SK-N-SH (cell line): Measurements from ENCODE around the gene PLXNA4.

Experiments used
- EP300 ChIP-seq, 2 experiments: IDR thresholded peaks; 2 replicates each; pipeline versions ENCODE4 v1.4.0 to v1.6.1; 2012; ENCODE audit warnings: borderline replicate concordance in 1 of 2, low read depth in 1 of 2, low read length in 1 of 2
- EZH2phosphoT487 ChIP-seq: fragments of 200-600 bp; sonication (generic); IDR thresholded peaks from 2 replicates; pipeline ENCODE4 v1.6.1; 2017; ENCODE audit warnings: low read depth, mixed run types, mild to moderate bottlenecking, antibody characterized with exemption, moderate library complexity, borderline replicate concordance
- FOSL2 ChIP-seq: IDR thresholded peaks from 2 replicates; pipeline ENCODE4 v1.4.0; 2012; ENCODE audit warnings: low read depth, mild to moderate bottlenecking, moderate library complexity, borderline replicate concordance
- FOXM1 ChIP-seq: IDR thresholded peaks from 2 replicates; pipeline ENCODE4 v1.4.0; 2012; ENCODE audit warnings: low read depth, mild to moderate bottlenecking
- JUND ChIP-seq: IDR thresholded peaks from 2 replicates; pipeline ENCODE4 v1.4.0; 2012
- RFX5 ChIP-seq: IDR thresholded peaks from 2 replicates; pipeline ENCODE4 v1.6.1; 2012; ENCODE audit warnings: mild to moderate bottlenecking, improper control_type of control experiment, low read length
- SIN3A ChIP-seq: IDR thresholded peaks from 2 replicates; pipeline ENCODE4 v1.6.1; 2012; ENCODE audit warnings: low read depth, mild to moderate bottlenecking, low read length, moderate library complexity, borderline replicate concordance
- TCF12 ChIP-seq: IDR thresholded peaks from 2 replicates; pipeline ENCODE4 v1.4.0; 2012
- TEAD4 ChIP-seq: IDR thresholded peaks from 2 replicates; pipeline ENCODE4 v1.4.0; 2012; ENCODE audit warnings: mild to moderate bottlenecking, borderline replicate concordance; ENCODE audit not compliant: insufficient read depth
- TF ChIP-seq, protein P1 (sequence below): fragments of 200-600 bp; sonication (generic); IDR thresholded peaks from 2 replicates; pipeline ENCODE4 v1.6.1; 2017; ENCODE audit warnings: antibody characterized with exemption, mild to moderate bottlenecking, moderate library complexity
- TF ChIP-seq, protein P2 (sequence below): IDR thresholded peaks from 2 replicates; pipeline ENCODE4 v1.4.0; 2012; ENCODE audit warnings: low read depth
- TF ChIP-seq, protein P3 (sequence below): IDR thresholded peaks from 2 replicates; pipeline ENCODE4 v1.4.0; 2012; ENCODE audit warnings: low read depth, borderline replicate concordance
- TF ChIP-seq, protein P4 (sequence below): fragments of 150-350 bp; IDR thresholded peaks from 2 replicates; pipeline ENCODE4 v1.6.1; 2017; ENCODE audit warnings: antibody characterized with exemption, low read length, low read depth, borderline replicate concordance
- TF ChIP-seq, protein P5 (sequence below): IDR thresholded peaks from 2 replicates; pipeline ENCODE4 v1.4.0; 2012; ENCODE audit warnings: low read depth, borderline replicate concordance

DNA sequence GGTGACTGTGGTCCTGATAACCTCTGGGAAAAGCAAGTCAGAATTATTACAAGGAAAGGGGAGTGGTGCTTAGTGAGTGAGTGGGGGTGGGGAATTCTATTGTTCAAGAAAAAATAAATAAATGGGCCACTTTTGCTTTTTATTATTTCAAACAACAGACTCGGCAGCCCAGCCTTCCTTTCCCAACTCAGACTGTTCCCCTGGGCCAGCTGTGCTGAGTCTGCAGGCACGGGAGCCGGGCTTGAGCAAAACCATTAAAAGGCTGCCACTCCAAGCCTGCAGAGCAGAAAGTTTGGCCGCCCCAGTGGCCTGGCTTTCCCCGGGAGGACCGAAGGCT is 90.0 kb downstream of the PLXNA4 start:
- TF ChIP-seq, protein P1, sequence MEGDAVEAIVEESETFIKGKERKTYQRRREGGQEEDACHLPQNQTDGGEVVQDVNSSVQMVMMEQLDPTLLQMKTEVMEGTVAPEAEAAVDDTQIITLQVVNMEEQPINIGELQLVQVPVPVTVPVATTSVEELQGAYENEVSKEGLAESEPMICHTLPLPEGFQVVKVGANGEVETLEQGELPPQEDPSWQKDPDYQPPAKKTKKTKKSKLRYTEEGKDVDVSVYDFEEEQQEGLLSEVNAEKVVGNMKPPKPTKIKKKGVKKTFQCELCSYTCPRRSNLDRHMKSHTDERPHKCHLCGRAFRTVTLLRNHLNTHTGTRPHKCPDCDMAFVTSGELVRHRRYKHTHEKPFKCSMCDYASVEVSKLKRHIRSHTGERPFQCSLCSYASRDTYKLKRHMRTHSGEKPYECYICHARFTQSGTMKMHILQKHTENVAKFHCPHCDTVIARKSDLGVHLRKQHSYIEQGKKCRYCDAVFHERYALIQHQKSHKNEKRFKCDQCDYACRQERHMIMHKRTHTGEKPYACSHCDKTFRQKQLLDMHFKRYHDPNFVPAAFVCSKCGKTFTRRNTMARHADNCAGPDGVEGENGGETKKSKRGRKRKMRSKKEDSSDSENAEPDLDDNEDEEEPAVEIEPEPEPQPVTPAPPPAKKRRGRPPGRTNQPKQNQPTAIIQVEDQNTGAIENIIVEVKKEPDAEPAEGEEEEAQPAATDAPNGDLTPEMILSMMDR = no peak
- TF ChIP-seq SIN3A (no peak), EZH2phosphoT487 (no peak), RFX5 (no peak), EP300 (IDR thresholded peaks at IDR 0.05; ENCODE audit: borderline replicate concordance in 1 of 2, low read depth in 1 of 2, low read length in 1 of 2) (no peak), FOSL2 (no peak), TCF12 (no peak), JUND (no peak), FOXM1 (no peak), TEAD4 (no peak)
- TF ChIP-seq, protein P2, sequence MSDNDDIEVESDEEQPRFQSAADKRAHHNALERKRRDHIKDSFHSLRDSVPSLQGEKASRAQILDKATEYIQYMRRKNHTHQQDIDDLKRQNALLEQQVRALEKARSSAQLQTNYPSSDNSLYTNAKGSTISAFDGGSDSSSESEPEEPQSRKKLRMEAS = no peak
- TF ChIP-seq, protein P3, sequence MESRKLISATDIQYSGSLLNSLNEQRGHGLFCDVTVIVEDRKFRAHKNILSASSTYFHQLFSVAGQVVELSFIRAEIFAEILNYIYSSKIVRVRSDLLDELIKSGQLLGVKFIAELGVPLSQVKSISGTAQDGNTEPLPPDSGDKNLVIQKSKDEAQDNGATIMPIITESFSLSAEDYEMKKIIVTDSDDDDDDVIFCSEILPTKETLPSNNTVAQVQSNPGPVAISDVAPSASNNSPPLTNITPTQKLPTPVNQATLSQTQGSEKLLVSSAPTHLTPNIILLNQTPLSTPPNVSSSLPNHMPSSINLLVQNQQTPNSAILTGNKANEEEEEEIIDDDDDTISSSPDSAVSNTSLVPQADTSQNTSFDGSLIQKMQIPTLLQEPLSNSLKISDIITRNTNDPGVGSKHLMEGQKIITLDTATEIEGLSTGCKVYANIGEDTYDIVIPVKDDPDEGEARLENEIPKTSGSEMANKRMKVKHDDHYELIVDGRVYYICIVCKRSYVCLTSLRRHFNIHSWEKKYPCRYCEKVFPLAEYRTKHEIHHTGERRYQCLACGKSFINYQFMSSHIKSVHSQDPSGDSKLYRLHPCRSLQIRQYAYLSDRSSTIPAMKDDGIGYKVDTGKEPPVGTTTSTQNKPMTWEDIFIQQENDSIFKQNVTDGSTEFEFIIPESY = no peak
- TF ChIP-seq, protein P4, sequence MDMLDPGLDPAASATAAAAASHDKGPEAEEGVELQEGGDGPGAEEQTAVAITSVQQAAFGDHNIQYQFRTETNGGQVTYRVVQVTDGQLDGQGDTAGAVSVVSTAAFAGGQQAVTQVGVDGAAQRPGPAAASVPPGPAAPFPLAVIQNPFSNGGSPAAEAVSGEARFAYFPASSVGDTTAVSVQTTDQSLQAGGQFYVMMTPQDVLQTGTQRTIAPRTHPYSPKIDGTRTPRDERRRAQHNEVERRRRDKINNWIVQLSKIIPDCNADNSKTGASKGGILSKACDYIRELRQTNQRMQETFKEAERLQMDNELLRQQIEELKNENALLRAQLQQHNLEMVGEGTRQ = no peak
- TF ChIP-seq, protein P5, sequence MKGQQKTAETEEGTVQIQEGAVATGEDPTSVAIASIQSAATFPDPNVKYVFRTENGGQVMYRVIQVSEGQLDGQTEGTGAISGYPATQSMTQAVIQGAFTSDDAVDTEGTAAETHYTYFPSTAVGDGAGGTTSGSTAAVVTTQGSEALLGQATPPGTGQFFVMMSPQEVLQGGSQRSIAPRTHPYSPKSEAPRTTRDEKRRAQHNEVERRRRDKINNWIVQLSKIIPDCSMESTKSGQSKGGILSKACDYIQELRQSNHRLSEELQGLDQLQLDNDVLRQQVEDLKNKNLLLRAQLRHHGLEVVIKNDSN = no peak
